NCI-H2171 (cell line): ENCODE results near the gene PRKRIP1.
A peak's percentile ranks its signal among the peaks of the same experiment; 100 is the strongest.
"Not testable (repeated sequence)": the region's sequence is repeated elsewhere in the genome, so short reads cannot be mapped to it uniquely, and the experiment has no call there.

ENCODE experiments used
- DNase-seq: peaks from one replicate; lab custom pipeline; 2025; lab: John Stamatoyannopoulos, UW

Gene PRKRIP1

GRCh38 chr7:102457352-102457924 lies 61.3 kb downstream of the PRKRIP1 start:
- DNase-seq: no peak

- DNase-seq: no peak
Observed at GRCh38 chr7:102459221-102459844, 63.2 kb downstream of the PRKRIP1 start.

DNA sequence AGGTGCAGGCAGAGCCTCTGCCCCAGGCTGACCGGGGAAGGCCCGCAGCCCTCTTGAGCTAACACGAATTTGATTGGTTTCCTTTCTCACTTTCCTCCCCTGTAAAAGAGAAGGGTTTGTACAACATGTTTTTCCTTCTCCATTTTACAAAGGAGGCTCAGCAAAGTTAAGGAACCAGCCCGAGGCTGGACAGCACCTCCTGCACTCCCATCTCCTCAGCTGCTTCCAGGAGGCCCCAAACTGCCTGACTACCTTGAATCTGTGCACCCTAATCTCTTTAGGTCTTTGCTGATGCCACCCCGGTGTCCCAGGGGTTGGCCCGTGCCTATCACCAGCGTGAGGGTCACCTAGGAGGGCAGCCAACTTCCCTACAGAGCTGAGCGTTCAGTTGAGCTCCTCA lies 64.3 kb downstream of the PRKRIP1 start:
- DNase-seq: no peak

DNA sequence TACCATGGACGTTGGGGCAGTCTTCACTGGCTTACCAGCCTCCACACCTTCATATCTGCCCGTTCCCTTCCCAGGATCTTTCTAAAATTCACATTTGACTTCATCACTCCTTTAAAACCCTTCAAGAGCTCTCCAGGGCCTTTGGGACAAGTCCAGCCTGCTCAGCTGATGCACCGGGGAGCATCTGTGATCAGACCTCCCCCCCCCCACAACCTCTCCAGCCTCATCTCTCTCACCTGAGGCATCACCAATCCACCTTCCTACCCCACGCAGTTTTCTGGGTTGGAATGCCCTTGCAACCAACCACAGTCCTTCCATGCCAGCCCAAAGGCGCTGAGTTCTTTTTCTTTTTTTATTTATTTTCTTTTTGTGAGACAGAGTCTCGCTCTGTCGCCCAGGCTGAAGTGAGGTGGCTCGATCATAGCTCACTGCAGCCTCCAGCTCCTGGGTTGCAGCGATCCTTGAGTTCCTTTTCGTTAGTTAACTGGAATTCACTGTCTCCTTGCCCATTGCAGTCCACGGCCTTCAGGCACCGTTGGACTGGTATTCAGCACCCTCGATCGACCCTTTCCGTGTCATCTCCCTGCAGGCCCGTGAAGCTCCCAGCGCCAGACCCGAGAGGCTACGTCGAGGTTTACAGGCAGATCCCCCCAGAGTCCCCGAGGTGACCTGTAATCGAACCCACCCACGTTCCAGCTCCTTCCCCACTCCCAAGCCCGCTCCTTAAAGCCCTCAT lies 67.8 kb downstream of the PRKRIP1 start:
- no peak for DNase-seq

- DNase-seq: peak; percentile 89
Observed at GRCh38 chr7:102464577-102465280, 68.6 kb downstream of the PRKRIP1 start, which contains the start of the genes ALKBH4 and LRWD1. Gene ALKBH4 (minus strand): TSS chr7:102464863. CDS start chr7:102464836, 27 bp downstream. Gene LRWD1 (plus strand): TSS chr7:102464984. CDS start chr7:102465081, 97 bp downstream.

DNA sequence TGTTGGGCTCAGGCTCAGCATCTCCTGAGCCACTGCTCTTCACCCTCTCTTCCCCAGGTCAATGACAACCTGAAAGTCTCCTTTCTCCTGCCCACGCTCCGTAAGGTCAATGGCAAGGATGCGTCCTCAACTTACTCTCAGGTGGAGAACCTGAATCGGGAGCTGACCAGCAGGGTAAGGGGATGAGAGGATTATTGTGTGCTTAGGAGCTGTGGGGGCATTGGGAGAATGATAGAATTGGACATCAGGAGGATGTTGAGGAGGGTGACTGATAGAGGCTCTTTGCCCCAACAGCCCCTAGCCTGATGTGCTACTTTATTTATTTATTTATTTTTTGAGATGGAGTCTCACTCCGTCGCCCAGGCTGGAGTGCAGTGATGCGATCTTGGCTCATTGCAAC lies 69.9 kb downstream of the PRKRIP1 start:
- no peak for DNase-seq

DNA sequence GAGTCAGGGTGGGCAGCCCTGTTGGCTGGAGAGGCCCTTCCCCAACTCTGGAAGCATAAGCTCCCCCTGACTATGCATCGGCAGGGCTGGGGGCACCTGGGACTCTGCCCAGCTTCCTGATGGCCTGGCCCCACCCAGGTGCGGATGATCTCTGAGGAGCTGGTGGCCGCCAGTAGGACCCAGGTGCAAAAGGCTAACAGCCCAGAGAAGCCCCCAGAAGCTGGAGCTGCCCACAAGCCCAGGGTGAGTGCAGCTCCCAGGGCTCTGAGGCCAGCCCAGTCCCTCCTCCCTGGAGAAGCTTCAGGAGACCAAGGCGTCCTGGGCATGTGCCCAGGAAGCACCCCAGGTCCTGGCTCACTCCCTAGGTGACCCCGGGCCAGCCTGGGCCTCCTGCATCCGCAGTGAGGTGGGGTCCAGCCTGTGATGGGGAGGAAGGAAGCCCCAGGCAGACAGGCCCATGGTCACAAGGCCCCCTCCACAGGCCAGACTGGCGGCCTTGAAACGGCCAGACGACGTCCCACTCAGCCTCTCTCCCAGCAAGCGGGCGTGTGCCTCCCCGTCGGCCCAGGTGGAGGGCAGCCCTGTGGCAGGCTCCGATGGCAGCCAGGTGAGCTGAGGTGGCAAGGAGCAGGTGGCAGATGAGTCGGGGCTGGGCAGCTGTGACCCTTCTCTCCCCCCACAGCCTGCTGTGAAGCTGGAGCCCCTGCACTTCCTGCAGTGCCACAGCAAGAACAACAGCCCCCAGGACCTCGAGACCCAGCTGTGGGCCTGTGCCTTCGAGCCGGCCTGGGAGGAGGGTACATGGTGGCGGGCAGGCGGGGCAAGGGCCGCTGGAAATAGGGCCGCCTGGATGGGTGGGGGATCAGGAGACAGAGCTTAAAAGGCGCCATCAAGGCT lies 71.7 kb downstream of the PRKRIP1 start:
- DNase-seq: no peak

DNA sequence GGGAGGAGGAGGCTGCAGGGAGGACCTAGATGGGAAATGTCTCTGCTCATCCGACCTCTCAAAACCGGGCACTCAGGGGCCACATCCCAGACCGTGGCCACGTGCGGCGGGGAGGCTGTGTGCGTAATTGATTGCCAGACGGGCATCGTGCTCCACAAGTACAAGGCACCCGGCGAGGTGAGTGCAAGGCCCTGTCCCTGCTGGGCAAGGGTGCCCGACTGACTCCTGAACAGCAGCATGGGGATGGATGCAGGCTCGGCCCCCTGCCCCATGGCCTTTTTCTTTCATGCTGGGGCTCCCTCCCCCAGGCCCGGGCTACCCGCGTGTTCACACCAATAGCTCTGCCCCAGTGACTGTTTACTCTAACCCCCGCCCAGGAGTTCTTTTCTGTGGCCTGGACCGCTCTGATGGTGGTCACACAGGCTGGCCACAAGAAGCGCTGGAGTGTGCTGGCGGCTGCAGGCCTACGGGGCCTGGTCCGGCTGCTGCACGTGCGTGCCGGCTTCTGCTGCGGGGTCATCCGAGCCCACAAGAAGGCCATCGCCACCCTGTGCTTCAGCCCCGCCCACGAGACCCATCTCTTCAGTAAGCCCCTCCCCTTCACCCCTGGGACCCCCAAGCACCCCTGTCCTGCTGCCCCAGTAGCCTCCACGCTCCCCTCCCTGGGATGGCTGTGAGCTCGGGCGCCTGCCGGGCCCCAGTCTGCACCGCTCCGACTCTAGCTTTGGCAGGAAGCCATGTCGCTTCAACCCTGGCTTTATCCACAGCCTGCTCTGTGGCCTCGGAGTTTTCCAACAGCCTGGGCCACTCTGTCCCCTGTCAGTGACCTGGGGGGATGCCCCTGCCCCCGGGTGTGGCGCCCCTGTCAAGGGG lies 72.6 kb downstream of the PRKRIP1 start:
- no peak for DNase-seq

DNA sequence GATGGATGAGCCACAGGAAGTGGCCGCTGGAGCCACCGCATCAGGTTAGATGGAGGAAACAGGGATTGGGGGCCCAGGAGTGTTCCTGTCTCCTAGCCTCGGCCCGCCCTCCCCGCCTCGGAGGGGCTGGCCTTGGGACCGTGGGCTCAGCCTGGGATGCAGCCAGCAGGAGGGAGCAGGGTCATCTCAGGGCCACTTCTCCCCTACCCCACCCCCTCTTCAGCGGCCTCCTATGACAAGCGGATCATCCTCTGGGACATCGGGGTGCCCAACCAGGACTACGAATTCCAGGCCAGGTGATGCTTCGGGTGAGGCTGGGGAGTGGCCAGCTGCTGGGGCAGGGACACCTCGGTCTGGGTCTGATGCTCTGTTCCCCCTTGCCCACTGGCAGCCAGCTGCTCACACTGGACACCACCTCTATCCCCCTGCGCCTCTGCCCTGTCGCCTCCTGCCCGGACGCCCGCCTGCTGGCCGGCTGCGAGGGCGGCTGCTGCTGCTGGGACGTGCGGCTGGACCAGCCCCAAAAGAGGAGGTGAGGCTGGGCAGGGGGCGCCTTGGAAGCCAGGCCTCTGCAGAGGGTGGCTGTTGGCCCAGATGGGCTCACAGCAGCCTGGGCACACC lies 73.3 kb downstream of the PRKRIP1 start:
- DNase-seq: no peak

DNA sequence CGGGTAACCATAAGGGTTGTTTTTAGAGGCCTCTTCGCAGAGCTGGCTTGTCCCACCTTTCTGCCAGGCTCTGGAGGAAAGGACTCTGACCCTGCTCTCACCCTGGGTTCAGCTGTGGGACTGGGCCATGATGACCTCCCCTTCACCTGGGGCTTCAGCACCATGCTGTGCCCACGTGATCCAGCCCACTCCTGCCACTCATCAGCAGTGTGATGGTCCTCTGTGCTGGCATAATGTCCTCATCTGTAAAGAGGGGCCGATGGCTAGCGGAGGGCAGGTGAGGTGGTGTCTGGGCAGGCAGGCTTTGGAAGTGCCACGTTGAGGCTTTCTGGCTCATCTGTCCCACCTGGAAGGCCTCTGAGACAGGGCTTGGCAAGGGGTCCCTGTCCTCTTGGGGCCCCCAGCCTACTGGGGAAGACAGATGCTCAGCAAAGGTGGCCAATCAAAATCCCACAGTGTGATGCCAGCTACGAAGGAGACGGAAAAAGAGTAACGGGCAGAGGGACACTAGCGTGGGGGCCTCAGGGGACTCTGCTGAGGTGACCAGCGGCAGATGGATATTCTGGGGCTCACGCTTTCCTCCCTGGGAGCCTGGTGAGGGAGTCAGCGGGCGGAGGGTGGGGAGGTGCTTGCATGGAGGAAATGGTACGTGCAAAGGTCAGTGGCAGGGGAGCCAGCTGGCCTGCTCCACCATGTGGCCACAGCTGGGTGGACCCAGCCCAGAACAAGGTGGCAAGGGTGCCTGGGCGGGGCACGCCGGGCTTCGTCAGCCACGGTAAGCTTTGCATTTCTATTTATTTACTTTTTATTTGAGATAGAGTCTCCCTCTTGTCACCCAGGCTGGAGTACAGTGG lies 74.0 kb downstream of the PRKRIP1 start:
- DNase-seq: no peak

- DNase-seq: no peak
Observed at GRCh38 chr7:102471791-102472125, 75.6 kb downstream of the PRKRIP1 start.

GRCh38 chr7:102472126-102473041 lies 76.2 kb downstream of the PRKRIP1 start:
- DNase-seq: no peak

DNA sequence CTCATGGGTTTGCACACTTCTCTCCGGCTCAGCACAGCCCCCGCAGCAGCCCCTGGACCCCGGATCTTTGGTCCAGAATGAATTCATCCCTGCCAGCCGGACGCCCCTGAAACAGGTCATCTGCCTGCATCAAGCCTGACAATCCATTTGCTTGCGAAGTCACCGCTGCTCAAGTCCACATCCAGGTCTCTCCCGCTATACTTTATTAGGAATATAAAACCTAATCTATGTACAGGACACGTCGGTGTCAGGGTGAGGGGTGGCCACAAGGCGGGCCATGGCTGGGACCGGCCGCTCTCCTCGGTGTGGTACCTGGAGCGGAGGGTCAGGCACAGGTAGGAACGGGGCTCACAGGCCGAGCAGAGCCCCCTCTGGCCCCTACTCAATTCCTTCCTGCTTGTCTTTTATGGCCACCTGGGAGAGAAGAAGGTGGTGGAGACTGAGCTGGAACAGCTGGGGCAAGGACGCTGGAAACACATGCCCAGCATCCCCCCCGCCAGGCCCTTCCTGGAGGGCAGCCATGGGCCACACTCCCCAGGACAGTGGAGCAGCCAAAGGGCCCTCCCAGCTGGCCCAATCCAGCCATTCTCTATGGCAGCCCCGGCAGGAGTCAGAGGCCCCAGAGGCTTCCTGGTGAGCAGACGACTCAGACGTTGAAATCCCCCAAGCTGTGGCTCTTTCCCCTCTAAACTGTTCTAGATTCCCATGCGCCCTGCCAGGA lies 77.3 kb downstream of the PRKRIP1 start:
- DNase-seq: no peak

DNA sequence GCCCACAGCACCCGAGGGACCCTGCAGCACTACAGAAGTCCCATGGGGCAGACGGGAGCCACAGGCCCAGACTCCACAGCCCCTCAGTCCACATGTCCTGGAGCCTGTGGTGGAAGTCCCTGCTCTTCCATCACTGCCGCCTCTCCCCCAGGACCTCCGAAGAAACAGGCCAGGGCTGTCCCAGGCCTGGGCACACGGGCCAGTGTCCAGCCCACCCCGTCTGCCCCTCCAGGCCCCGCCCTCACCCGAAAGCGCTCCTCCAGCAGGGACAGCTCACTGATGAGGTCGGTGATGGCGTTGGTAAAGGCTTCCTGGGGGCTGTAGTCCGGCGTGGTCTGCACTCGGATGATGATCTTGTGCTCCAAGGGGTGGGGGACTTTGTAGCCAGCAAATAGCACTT lies 78.0 kb downstream of the PRKRIP1 start:
- not testable (repeated sequence) for DNase-seq

GRCh38 chr7:102474736-102475435 lies 78.7 kb downstream of the PRKRIP1 start:
- DNase-seq: not testable (repeated sequence)
